SH-SY5Y (cell line): Measurements from ENCODE around the gene PFKP.

Experiments used
- GATA2 ChIP-seq: IDR thresholded peaks from 2 replicates; pipeline ENCODE4 v1.6.1; 2011; ENCODE audit warnings: mild to moderate bottlenecking, low read depth, low read length
- GATA3 ChIP-seq: IDR thresholded peaks from 2 replicates; pipeline ENCODE4 v1.6.1; 2011; ENCODE audit warnings: low read depth, mild to moderate bottlenecking, low read length, moderate library complexity

DNA sequence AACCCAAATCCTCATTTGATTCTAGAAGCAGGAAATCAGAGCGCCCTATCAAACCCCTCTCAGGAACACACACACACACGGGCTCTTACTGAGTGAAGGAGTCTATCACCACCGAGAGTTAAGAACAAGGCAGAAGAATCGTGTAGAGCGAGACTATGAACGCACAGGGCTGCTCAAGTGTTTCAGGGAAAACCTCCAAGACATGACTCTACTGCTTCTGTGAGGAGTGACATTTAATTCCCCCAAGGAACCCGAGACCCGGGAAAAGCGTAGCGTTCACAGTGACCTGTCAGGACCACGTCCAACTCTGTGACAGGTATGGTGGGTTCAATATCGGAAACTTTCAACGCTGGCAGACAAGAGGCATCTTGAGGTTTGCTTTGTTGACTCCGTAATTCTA is 83.6 kb downstream of the PFKP start:
- TF ChIP-seq GATA2: no peak
- TF ChIP-seq GATA3: no peak
